ENCODE results near the gene URB2.

The URB2 gene

GRCh38 chr1:229629261-229629660 lies 3.2 kb downstream of the URB2 start:
- DNase-seq (ENCODE audit: extremely low spot score): no peak
- POLR2A ChIA-PET: no interaction called here
- TF ChIP-seq TARDBP (IDR thresholded peaks at IDR 0.05) (no peak), SUZ12 (IDR thresholded peaks at IDR 0.05) (no peak)
- CTCF ChIA-PET: no interaction called here

- ChIA-PET POLR2A (interaction anchor here (2.1 kb wide), 1 partner anchor 72 kb away, joined by 8 read pairs; the partner anchor contains the start of gene ABCB10), CTCF (interaction anchor here (0.6 kb wide), 1 partner anchor 10 kb away, joined by 6 read pairs; no protein-coding TSS in a partner anchor)
- no peak for DNase-seq (ENCODE audit: extremely low spot score)
- no peak for TF ChIP-seq L3MBTL2 (conservative IDR thresholded peaks at IDR 0.05)
- TF ChIP-seq ZNF384 (IDR thresholded peaks at IDR 0.05): no peak
- no peak for TF ChIP-seq FOXM1 (IDR thresholded peaks at IDR 0.05; ENCODE audit: borderline replicate concordance)
- no peak for TF ChIP-seq PKNOX1 (IDR thresholded peaks at IDR 0.05)
These were observed 5.1 kb downstream of the URB2 start for GRCh38 chr1:229631148-229631547.

- ChIA-PET CTCF (interaction anchor here (0.6 kb wide), 1 partner anchor 74 kb away, joined by 6 read pairs; the partner anchor contains the start of gene ABCB10), POLR2A (interaction anchor here (0.9 to 2.1 kb wide), 2 partner anchors 9 to 73 kb away, joined by 4 to 8 read pairs; partner anchors contain the start of gene ABCB10)
- TF ChIP-seq TARDBP (IDR thresholded peaks at IDR 0.05) (no peak), HDGF (IDR thresholded peaks at IDR 0.05; ENCODE audit: borderline replicate concordance) (no peak), ARNT (IDR thresholded peaks at IDR 0.05) (no peak), BHLHE40 (IDR thresholded peaks at IDR 0.05; ENCODE audit: borderline replicate concordance) (no peak), FOXK2 (IDR thresholded peaks at IDR 0.05) (no peak), ZNF384 (IDR thresholded peaks at IDR 0.05) (no peak), PKNOX1 (IDR thresholded peaks at IDR 0.05) (no peak), L3MBTL2 (conservative IDR thresholded peaks at IDR 0.05) (no peak), FOXM1 (IDR thresholded peaks at IDR 0.05; ENCODE audit: borderline replicate concordance) (no peak), SUZ12 (IDR thresholded peaks at IDR 0.05) (no peak), SP1 (IDR thresholded peaks at IDR 0.05) (no peak), ELF4 (IDR thresholded peaks at IDR 0.05) (no peak), FOXA1 (IDR thresholded peaks at IDR 0.05) (no peak), LEF1 (IDR thresholded peaks at IDR 0.05; ENCODE audit: borderline replicate concordance) (no peak), CTBP1 (IDR thresholded peaks at IDR 0.05; ENCODE audit: borderline replicate concordance) (no peak), NFRKB (IDR thresholded peaks at IDR 0.05) (no peak)
- no peak for DNase-seq (ENCODE audit: extremely low spot score)
These were observed 5.9 kb downstream of the URB2 start for GRCh38 chr1:229631966-229632365.

GRCh38 chr1:229636042-229636441 lies 10.0 kb downstream of the URB2 start:
- POLR2A ChIA-PET: interaction anchor here (2.3 to 2.8 kb wide), 2 partner anchors 10 to 77 kb away, joined by 9 to 15 read pairs; partner anchors contain the start of genes ABCB10, TAF5L and URB2
- CTCF ChIA-PET: interaction anchor here (1.0 kb wide), 1 partner anchor 10 kb away, joined by 3 read pairs; the partner anchor contains the start of genes TAF5L and URB2

GRCh38 chr1:229637746-229638145 lies 11.7 kb downstream of the URB2 start:
- CTCF ChIA-PET: interaction anchor here (0.8 kb wide), 1 partner anchor 123 kb away, joined by 3 read pairs; no protein-coding TSS in a partner anchor
- POLR2A ChIA-PET: interaction anchor here (1.4 kb wide), 1 partner anchor 79 kb away, joined by 4 read pairs; the partner anchor contains the start of gene ABCB10
- TF ChIP-seq TARDBP (IDR thresholded peaks at IDR 0.05) (no peak), PKNOX1 (IDR thresholded peaks at IDR 0.05) (no peak), ARNT (IDR thresholded peaks at IDR 0.05) (no peak), ELF4 (IDR thresholded peaks at IDR 0.05) (no peak)
- DNase-seq (ENCODE audit: extremely low spot score): no peak

More at GRCh38 chr1:229636042-229636441, 10.0 kb downstream of the URB2 start:
- no peak for TF ChIP-seq ZNF384 (IDR thresholded peaks at IDR 0.05)
- no peak for TF ChIP-seq PKNOX1 (IDR thresholded peaks at IDR 0.05)
- no peak for TF ChIP-seq FOXA1 (IDR thresholded peaks at IDR 0.05)
- TF ChIP-seq BHLHE40 (IDR thresholded peaks at IDR 0.05; ENCODE audit: borderline replicate concordance): no peak
- TF ChIP-seq ARNT (IDR thresholded peaks at IDR 0.05): no peak
- TF ChIP-seq TARDBP (IDR thresholded peaks at IDR 0.05): no peak
- no peak for TF ChIP-seq HDGF (IDR thresholded peaks at IDR 0.05; ENCODE audit: borderline replicate concordance)
- no peak for TF ChIP-seq LEF1 (IDR thresholded peaks at IDR 0.05; ENCODE audit: borderline replicate concordance)
- no peak for TF ChIP-seq FOXK2 (IDR thresholded peaks at IDR 0.05)
- no peak for TF ChIP-seq CTBP1 (IDR thresholded peaks at IDR 0.05; ENCODE audit: borderline replicate concordance)
- no peak for TF ChIP-seq SUZ12 (IDR thresholded peaks at IDR 0.05)
- TF ChIP-seq FOXM1 (IDR thresholded peaks at IDR 0.05; ENCODE audit: borderline replicate concordance): no peak
- DNase-seq (ENCODE audit: extremely low spot score): no peak

- ChIA-PET POLR2A (no interaction called here), CTCF (interaction anchor here (0.6 kb wide), 1 partner anchor 10 kb away, joined by 6 read pairs; no protein-coding TSS in a partner anchor)
- no peak for DNase-seq (ENCODE audit: extremely low spot score)
- no peak for TF ChIP-seq FOXK2 (IDR thresholded peaks at IDR 0.05)
- TF ChIP-seq PKNOX1 (IDR thresholded peaks at IDR 0.05): no peak
- no peak for TF ChIP-seq HDGF (IDR thresholded peaks at IDR 0.05; ENCODE audit: borderline replicate concordance)
- TF ChIP-seq TARDBP (IDR thresholded peaks at IDR 0.05): no peak
- no peak for TF ChIP-seq ELF4 (IDR thresholded peaks at IDR 0.05)
- TF ChIP-seq BHLHE40 (IDR thresholded peaks at IDR 0.05; ENCODE audit: borderline replicate concordance): no peak
- no peak for TF ChIP-seq NFRKB (IDR thresholded peaks at IDR 0.05)
- TF ChIP-seq SUZ12 (IDR thresholded peaks at IDR 0.05): no peak
- no peak for TF ChIP-seq L3MBTL2 (conservative IDR thresholded peaks at IDR 0.05)
- TF ChIP-seq FOXA1 (IDR thresholded peaks at IDR 0.05): no peak
- no peak for TF ChIP-seq ZNF384 (IDR thresholded peaks at IDR 0.05)
- TF ChIP-seq CTBP1 (IDR thresholded peaks at IDR 0.05; ENCODE audit: borderline replicate concordance): no peak
- TF ChIP-seq SP1 (IDR thresholded peaks at IDR 0.05): no peak
These were observed 14.4 kb downstream of the URB2 start for GRCh38 chr1:229640455-229640854.

All from HEK293T (cell line).